Nucleus accumbens (tissue), 56 donors: Measurements from ENCODE around the gene MTMR3.
"Not testable (repeated sequence)": the region's sequence is repeated elsewhere in the genome, so short reads cannot be mapped to it uniquely, and the experiment has no call there.

Experiments
- DNase-seq, 56 donors: peaks; one replicate each; lab custom pipeline; 2025; lab: John Stamatoyannopoulos, UW

The MTMR3 gene

DNA sequence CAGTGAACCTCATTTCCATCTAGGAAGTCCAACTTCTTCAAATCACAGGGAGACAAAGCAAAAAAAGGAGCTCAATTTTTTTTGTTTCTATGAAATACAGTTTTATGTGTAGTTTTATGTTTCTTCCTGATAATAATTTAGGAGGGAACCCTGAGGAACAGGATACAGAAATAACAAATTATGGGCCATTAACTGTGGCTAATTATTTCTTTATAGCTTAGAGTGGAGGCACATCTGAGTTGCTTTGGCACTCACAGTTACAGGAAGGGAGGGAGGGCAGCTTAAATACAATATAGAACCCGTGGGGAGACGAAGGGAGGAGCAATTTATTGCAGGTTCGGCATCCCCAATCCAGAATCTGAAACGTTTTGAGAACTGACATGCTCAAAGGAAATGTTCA lies 160.2 kb downstream of the MTMR3 start:
- no peak for DNase-seq

DNA sequence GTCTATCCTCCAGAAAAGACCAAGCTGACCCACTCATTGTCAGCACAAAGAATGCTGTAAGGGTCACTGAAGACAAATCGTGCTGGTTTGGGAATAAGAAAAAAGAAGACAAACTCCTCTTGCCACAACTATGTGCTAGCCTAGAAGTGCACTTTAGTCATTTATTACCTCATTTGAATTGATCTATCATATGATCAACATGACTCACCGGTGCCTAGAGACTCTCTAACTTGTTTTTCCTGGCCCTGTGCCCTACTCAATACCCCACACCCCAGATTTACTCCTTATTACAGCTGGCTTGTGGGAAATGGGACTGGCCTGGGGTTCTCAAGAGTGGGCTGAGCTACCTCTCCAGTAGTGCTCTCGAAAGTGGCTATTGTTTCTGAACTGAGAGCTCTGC lies 161.4 kb downstream of the MTMR3 start:
- no peak for DNase-seq

GRCh38 chr22:30044881-30045493 lies 162.0 kb downstream of the MTMR3 start:
- no peak for DNase-seq

DNA sequence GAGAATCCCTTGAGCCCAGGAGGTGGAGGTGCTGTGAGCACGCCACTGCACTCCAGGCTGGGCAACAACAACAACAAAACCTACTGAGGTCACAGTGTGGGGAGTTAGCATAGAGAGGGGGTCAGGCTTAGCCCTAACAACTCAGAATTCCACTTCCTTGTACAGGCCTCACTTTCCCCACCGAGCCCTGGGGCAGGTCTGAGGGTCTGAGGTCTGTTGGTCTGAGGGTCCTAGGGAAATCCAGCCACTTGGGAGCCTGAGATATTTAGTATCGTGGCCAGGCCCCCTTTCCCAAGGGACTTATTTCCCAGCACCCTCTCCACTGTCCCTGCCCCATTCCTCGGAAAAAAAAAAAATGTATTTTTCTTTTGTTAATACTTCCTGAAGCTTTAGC lies 162.5 kb downstream of the MTMR3 start:
- DNase-seq: no peak

DNA sequence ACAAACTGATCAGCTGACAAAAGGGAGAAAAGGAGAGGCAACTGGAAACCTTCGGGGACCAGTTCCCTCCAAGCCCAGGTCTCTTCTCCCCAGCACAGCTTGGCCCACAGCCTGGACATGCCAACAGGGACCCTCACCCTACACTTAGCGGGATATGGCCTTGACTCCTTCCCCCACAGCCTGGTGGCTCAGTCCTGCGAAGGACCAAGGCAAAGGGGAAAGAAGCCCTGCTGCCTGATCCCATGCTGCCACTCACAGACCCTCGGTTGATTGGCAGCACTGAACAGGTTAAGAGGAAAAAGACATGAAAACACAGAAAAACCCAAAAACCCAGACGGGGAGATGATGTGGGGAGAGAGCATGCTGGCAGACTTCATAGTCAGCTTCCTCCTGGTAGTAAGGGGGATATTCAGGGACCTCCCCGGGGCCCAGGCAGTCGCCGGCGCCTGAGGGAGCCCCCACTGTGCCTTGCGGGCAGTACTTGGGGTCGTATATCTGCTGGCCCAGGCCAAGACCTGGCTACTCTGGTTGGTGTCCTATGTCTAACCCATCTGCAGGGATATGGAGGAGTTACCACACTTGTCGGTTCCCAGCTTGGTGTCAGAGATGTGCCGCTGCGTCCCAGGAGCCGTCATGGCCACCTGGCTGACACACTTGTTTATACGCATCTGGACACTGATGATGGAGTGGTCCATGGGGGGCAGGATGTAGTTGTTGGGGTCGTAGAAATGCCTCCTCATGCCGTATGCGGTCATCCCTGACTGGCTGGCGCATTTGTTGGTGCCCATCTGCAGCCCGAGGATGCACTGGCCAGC lies 163.1 kb downstream of the MTMR3 start:
- no peak for DNase-seq

DNA sequence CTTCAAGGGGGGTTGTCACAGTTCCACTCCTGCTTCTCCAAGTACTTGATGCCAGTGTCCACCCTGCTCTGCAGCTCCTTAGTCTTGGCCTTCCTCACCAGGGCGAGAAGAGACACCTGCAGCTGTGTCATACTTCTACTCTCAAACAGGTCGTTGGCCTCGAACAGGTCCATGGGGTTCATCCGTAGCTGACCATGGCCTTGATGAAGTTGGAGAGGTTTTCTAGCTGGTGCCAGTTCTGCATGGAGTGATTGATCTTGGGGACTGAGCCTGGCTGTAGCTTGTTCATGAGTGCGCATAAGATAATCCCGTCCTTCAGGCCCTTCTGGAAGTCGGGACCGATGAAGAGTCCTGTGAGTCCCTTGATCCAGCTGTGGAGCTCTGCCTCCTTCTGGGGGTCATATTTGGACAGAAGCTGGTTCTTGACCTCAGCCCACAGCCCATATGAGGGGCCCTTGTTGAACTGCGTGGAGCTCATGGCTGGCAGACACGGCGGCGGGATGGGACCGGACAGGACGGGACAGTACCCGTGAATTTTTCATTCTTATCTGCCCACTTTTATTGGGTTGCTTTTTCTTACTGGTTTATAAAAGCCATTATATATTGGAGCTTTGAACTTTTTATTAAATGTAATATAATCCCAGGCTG lies 163.9 kb downstream of the MTMR3 start:
- no peak for DNase-seq

DNA sequence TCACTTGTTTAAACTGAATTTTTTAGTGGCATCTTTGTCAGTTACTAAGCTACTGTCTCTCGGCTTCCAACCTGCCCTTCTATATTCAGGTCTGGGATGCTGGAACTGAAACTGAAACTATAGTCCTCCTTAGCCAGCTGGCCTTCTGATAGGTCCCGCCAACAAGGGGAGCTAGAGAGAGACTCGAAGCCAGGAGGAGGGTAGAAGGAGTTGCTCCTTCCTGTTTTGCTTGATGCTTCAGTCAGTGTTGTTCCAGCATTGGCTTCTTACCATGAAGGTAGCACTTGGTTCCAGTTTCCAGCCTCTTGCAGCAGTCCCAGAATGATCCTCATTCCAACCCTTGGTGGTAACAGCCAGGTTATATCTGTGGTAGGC lies 164.4 kb downstream of the MTMR3 start:
- DNase-seq: no peak

- no peak for DNase-seq
Measured at GRCh38 chr22:30048681-30049080, 165.7 kb downstream of the MTMR3 start.

DNA sequence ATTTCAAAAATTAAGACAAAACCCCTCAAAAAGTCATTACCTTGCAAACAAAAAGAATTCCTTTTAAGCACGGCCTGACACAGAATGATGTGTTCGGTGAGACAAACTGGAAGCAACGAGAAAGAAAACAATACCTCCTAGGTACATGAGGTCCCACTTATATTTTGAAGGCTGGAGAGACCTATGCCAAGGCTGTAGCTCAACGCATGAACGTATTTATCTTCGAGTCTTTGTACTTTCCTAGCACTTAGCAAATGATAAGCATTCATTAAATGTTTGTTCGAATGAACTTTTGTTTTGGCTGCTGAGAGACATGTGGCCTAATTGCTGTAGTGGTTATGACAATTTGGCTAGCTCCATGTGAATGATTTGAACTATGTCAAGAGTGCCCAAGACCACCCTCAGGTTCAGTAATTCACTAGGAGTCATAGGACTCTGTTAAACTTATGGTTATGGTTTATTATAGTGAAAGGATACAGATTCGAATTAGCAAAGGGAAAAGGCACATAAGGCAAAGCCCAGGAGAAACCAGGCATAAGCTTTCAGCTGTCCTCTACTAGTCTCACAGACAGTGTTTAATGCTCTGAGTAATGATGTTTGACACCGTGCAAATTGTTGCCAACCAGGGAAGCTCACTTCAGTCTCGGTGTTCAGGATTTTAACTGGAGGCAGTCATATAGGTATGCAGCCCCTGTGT lies 171.2 kb downstream of the MTMR3 start:
- no peak for DNase-seq

- DNase-seq: no peak
Measured at GRCh38 chr22:30054764-30055069, 171.7 kb downstream of the MTMR3 start.

DNA sequence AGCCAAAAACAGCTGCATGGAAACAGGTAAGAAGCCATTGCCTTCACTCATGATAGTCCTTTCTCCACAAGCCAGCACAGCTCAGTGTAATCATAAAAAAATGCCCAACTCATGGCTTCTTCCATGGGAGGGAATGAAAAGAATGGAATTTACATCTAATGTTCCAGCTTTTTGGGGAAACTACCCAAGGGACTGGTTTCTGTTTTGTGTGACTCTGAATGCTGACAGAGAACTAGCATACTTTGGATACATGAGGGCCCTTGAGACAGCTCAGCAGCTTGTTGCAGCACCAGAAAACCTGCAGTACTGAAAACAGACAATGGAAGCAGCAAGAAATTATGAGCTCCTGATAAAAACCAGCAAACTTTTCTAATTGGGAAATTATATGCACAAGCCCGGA lies 173.0 kb downstream of the MTMR3 start:
- DNase-seq: no peak

DNA sequence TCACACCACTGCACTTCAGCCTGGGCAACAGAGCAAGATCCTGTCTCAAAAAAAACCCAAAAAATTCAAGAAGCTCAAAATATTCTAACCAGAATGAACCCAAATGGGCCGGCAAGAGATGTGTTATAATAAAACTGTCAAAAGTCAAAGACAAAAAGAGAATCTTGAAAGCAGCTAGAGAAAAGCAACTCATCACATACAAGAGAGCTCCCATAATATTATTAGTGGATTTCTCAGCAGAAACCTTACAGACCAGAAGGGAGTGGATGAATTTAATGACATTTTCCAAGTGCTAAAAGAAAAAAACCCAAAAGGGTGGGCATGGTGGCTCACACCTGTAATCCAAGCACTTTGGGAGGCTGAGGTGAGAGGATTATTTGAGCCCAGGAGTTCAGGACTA lies 174.4 kb downstream of the MTMR3 start:
- DNase-seq: no peak

DNA sequence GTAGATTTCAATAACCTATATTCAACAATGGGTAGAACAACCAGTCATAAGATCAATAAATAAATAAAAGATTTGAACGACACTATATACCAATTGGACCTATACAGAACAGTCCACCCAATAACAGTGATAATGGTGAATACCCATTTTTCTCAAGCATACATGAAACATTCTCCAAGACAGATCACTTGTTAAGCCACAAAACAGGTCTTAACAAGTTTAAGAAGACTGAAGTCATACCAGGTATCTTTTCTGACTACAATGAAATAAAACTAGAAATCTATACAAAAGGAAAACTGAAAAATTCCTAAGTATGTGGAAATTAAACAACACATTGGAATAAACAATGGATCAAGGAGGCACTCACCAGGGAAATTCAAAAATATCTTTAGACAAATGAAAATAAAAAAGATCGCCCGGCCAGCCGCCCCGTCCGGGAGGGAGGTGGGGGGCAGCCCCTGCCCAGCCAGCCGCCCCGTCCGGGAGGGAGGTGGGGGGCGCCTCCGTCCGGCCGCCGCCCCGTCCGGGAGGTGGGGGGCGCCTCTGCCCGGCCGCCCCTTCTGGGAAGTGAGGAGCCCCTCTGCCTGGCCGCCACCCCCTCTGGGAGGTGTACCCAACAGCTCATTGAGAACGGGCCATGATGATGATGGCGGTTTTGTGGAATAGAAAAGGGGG lies 176.5 kb downstream of the MTMR3 start:
- DNase-seq: not testable (repeated sequence)

- DNase-seq: not testable (repeated sequence)
Measured at GRCh38 chr22:30061094-30061493, 178.1 kb downstream of the MTMR3 start.

GRCh38 chr22:30062259-30062658 lies 179.3 kb downstream of the MTMR3 start:
- no peak for DNase-seq

DNA sequence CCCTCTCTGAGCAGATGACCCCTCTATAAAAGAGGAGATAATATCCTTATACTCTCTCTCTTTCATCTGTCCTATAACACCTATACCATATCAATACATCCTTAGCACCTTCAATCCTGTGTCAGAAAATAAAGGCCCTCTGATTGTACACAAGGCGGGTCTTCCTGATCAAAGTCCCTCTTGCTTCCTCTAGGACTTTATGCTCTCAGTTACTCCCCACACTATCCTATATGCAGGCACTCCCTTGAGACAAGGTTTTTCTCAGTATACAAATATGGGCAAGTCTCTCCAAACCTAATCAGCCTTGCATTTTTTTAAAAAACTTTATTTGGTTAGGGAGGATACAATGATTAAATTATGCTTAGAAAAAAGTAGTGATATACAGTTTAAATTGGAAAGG lies 180.0 kb downstream of the MTMR3 start:
- DNase-seq: no peak

DNA sequence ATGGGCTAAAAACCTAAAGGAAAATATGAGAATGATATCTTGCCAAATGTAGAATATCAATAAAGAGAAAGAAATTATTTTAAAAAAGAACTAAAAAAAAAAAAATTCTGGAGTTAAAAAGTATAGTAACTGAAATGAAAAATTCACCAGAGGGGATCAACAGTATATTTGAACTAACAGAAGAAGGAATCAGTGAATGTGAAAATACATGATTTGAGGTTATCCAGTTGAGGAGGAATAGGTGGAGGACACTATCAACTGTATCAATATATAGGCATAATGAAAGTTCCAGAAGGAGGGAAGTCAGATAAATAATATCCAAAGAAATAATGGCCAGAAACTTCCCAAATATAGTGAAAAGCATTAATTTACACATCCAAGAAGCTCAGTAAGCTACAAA lies 181.2 kb downstream of the MTMR3 start:
- DNase-seq: no peak

DNA sequence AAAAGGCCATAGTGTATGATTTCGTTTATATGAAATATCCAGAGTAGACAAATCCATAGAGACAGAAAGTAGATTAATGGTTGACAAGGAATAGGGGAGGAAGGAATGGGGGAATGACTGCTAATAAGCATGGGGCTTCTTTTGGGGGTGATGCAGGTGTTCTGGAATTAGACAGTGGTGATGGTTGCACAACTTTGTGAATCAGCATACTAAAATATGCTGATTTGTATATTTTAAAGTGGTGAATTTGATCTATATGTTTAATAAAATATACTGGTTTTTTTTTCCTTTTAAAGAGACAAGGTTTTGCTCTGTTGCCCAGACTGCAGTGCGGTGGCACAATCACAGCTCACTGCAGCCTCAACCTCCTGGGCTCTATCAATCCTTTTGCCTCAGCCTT lies 190.8 kb downstream of the MTMR3 start:
- no peak for DNase-seq

DNA sequence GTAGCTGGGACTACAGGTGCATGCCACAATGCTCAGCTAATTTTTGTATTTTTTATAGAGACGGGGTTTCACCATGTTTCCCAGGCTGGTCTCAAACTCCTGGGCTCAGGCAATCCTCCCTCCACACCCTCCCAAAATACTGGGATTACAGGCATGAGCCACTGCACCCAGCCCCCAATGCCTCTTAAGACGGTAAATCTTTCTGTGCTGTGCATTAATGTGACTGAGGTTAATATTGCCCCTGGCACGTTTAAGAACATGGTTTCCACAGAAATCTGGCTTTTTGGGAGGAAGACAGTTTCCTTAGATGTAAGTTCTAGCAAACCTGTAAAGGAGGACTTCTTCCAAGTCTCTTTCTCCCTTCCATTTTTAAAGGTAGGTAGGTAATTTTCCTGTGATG lies 191.2 kb downstream of the MTMR3 start:
- DNase-seq: no peak

DNA sequence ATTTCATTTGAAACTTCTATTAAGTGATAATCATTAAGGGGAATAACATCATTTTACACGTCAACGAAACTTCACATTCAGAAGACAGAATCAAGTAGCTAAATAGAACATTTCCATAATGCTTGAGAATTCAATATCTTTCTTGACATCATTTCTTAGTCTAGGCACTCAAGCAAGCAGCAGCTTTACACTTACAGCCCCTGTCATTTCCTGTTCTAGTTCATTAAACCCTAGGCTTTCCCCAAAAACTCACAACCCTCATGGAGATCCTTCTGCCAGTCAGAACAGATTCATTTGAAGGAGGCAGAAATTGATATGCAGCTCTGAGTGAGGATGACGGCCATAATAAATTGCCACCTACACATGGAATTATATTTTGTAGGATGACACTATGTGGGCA lies 192.0 kb downstream of the MTMR3 start:
- DNase-seq: no peak

DNA sequence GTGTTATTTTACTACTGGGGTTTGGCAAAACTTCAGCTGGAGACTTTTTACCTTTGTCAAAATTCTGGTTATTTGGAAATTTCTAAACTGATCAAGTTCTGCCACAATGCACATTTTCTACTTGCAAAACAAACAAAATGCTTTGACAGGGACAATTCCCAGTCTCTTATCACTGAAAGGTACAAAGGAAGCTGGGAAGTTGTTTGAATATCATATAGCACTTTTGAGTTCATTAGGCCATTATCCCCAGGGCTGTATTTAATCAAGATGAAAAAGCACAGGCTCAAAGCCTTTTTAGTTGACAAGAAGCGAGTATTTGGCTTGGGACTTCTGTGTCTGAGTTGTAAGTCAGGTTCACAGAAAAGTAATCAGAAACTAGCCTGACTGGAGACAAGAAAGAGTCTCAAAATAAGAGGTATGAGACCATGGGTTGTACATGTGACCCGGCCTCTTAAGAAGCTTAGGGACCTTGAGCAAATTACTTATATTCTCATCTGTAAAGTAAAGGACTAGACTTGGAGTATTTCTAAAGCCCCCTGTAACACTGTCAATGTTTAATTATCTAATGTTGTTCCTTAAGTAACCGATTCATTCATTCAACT lies 194.4 kb downstream of the MTMR3 start:
- no peak for DNase-seq
